ENCODE measurements around the gene PSMB5. TPM values are rescaled to one million over a fixed set of nuclear protein-coding genes. Genes with fewer than 3 reads are reported as not detected.

Gene PSMB5
- total RNA-seq, 1 donor from 2014 or later, result 92.8 TPM

GRCh38 chr14:23066855-23067744 is 32.4 kb upstream of the PSMB5 start:
- Histone ChIP-seq H3K4me1 (peaks cover 51% of the 10 kb centered on the region), H3K27ac (no peak overlapping the region)
- peak in 1 of 2 donors; percentile 52 for DNase-seq (ENCODE audit: extremely low spot score in 2 of 2)

GRCh38 chr14:23066368-23066767 is 31.7 kb upstream of the PSMB5 start:
- Histone ChIP-seq H3K4me1 (peaks cover 47% of the 10 kb centered on the region), H3K36me3 (peaks cover 0 to 67% of the 10 kb centered on the region in 2 donors)
- intact Hi-C loops (cut with DNase I), result no loop called here

More at GRCh38 chr14:23066855-23067744, 32.4 kb upstream of the PSMB5 start:
- no peaks in the 10 kb centered on the region for H3K27me3 ChIP-seq
- intact Hi-C loops (cut with DNase I), result no loop called here
- no peaks in the 10 kb centered on the region for H3K9me3 ChIP-seq
- TF ChIP-seq POLR2A (IDR thresholded peaks at IDR 0.05) (no peak), POLR2AphosphoS5 (IDR thresholded peaks at IDR 0.05; ENCODE audit: insufficient read depth in 1 of 2, low read depth in 1 of 2) (no peak), CTCF (IDR thresholded peaks at IDR 0.05) (no peak)
- peaks cover 0 to 63% of the 10 kb centered on the region in 2 donors for H3K36me3 ChIP-seq
- no peak overlapping the region for H3K4me3 ChIP-seq

GRCh38 chr14:23063601-23064000 is 28.9 kb upstream of the PSMB5 start:
- H3K4me3 ChIP-seq, result no peak overlapping the region
- H3K27ac ChIP-seq, result no peak overlapping the region
- intact Hi-C loops (cut with DNase I), result no loop called here
- no peaks in the 10 kb centered on the region for H3K9me3 ChIP-seq
- peak in 1 of 2 donors; percentile 28 for DNase-seq (ENCODE audit: extremely low spot score in 2 of 2)
- peaks cover 0 to 93% of the 10 kb centered on the region in 2 donors for H3K36me3 ChIP-seq
- H3K4me1 ChIP-seq, result peaks cover 23% of the 10 kb centered on the region
- H3K27me3 ChIP-seq, result no peaks in the 10 kb centered on the region
- TF ChIP-seq POLR2AphosphoS5 (IDR thresholded peaks at IDR 0.05; ENCODE audit: insufficient read depth in 1 of 2, low read depth in 1 of 2) (no peak), POLR2A (IDR thresholded peaks at IDR 0.05) (no peak), CTCF (IDR thresholded peaks at IDR 0.05) (no peak)

More at GRCh38 chr14:23066368-23066767, 31.7 kb upstream of the PSMB5 start:
- Histone ChIP-seq H3K27ac (no peak overlapping the region), H3K9me3 (no peaks in the 10 kb centered on the region), H3K4me3 (no peak overlapping the region), H3K27me3 (no peaks in the 10 kb centered on the region)
- TF ChIP-seq POLR2AphosphoS5 (IDR thresholded peaks at IDR 0.05; ENCODE audit: insufficient read depth in 1 of 2, low read depth in 1 of 2) (no peak), CTCF (IDR thresholded peaks at IDR 0.05) (no peak), POLR2A (IDR thresholded peaks at IDR 0.05) (no peak)
- DNase-seq (ENCODE audit: extremely low spot score in 2 of 2), result no peak

GRCh38 chr14:23062002-23062401 is 27.3 kb upstream of the PSMB5 start:
- H3K36me3 ChIP-seq, result peaks cover 0 to 78% of the 10 kb centered on the region in 2 donors
- no peaks in the 10 kb centered on the region for H3K9me3 ChIP-seq
- H3K27me3 ChIP-seq, result no peaks in the 10 kb centered on the region
- no peak overlapping the region for H3K4me3 ChIP-seq
- intact Hi-C loops (cut with DNase I), result no loop called here
- H3K4me1 ChIP-seq, result peaks cover 20% of the 10 kb centered on the region
- no peak for DNase-seq (ENCODE audit: extremely low spot score in 2 of 2)
- H3K27ac ChIP-seq, result peak overlapping the region; percentile 52
- no peak for TF ChIP-seq POLR2A (IDR thresholded peaks at IDR 0.05)
- no peak for TF ChIP-seq CTCF (IDR thresholded peaks at IDR 0.05)
- TF ChIP-seq POLR2AphosphoS5 (IDR thresholded peaks at IDR 0.05; ENCODE audit: insufficient read depth in 1 of 2, low read depth in 1 of 2), result no peak
